GM12874 (cell line): ENCODE results near the gene ZDHHC8.

Experiments
- CTCF ChIP-seq: IDR thresholded peaks from 2 replicates; pipeline ENCODE4 v1.5.1; 2011; ENCODE audit warnings: low read depth, mild to moderate bottlenecking, control low read depth, low read length, moderate library complexity; ENCODE audit not compliant: insufficient read depth

Gene ZDHHC8

DNA sequence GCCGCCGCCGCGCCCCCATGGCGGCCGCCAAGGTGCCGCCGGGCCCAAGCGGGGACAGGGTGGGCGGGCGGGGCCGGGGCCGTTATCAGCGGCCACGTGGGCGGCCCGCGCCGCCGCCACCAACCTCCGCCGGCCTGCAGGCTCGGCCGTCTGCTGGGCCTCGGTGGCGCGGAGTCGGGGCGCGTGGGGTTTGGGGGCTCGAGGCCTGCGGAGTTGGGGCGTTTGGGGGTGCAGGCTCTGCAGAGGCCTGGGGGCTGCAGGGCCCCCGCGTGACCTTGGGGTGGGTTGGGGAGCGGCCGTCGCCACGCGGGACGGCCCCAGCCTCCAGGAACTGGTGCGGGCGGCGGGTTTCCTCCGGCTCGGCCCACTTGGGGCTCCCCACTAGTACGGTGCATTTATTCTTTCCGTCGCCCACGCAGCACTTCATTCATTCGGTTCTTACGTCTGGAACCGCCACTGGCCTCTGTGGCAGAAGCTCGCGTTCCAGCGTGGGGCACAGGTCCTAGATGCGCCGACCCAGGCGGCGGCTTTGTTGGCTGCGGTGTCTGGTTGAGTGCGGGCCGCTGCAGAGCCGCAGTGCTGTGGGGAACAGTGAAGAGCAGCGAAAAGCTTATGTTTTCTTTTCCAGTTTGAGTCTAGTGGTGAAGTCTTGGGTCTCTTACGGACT, 13.8 kb upstream of the ZDHHC8 start:
- TF ChIP-seq CTCF: no peak

DNA sequence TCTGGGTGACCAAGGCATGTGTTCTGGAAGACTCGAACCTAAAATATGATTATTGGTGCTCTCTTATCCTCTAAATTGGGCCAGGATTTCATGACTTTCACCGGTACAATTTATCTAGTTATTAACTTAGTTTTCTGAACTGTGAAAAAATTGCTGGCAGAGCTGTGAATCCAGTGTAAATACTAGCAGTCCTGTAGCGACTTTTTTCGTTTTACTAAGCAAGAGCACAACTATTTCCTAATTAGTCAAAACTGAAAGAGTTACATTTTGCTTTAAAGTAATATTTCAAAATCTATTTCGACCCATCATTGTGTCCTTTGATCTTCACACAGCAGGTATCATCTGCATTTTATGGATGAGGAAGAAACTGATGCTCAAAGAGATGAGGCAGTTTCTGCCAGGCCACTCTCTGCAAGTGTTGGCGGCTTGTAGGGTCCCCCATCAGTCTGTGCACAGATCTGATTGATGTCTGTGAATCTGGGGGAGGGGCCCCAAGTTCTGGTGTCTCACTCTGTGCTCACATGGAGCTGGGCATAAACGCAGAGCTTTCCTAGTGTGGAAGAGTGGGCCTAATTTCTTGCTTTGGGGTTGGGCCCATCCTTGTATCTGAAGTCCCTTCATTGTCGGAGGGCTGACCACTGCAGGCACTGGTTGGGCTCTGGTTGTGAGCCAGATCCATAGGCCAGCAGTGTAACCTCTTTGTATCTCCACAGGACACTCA, 13.1 kb upstream of the ZDHHC8 start:
- no peak for TF ChIP-seq CTCF

DNA sequence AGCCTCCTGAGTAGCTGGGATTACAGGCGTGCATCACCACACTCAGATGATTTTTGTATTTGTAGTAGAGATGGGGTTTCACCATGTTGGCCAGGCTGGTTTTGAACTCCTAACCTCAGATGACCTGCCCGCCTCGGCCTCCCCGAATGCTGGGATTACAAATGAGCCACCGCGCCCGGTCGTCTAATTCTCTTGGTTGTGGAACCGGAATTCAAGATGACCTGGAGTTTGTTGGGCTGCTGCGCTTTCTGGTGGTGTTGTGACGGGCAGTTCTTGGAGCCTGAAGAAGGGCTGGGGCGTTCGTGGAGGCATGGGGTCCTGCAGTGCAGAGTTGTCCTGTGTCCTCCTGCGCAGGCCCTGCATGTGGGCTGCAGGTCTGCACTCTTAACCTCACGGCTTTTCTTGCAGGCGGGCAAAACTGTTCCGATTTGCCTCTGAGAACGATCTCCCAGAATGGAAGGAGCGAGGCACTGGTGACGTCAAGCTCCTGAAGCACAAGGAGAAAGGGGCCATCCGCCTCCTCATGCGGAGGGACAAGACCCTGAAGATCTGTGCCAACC, 9.7 kb upstream of the ZDHHC8 start:
- TF ChIP-seq CTCF: no peak

GRCh38 chr22:20123366-20124082, 8.1 kb upstream of the ZDHHC8 start:
- TF ChIP-seq CTCF: no peak

DNA sequence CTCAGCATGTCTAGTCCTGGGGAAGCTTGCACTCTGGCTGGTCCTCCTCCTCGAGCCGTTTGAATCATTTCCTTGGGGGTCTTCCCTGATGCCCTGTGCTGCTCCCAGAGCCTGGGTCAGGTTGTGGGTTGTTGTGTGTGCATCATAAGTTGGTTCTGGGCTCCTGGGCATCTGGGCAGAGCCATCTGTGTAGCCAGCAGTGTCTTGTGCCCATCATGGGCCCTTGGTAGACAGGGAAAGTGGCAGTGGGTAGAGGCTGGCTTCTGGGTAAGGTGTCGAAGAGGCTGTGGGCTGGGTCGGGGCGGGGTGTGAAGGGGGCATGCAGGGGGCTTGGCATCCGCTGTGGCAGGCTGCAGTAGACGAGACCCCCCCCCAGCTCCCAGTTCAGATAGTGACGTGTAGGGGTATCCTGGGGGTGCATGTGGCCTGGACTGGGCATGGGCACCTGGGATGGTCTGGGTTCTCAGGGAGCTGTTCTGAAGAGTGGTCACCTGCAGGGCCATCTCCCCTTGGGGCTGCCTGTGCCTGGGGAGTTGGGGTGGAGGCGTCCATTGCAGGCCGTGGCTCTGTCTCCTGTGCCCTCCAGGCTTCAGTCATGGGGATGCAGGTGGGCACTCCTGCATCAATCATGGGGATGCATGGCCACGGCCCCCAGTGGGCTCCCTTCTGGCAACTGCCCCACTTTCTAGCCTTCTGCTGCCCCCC, 7.4 kb upstream of the ZDHHC8 start:
- TF ChIP-seq CTCF: no peak

DNA sequence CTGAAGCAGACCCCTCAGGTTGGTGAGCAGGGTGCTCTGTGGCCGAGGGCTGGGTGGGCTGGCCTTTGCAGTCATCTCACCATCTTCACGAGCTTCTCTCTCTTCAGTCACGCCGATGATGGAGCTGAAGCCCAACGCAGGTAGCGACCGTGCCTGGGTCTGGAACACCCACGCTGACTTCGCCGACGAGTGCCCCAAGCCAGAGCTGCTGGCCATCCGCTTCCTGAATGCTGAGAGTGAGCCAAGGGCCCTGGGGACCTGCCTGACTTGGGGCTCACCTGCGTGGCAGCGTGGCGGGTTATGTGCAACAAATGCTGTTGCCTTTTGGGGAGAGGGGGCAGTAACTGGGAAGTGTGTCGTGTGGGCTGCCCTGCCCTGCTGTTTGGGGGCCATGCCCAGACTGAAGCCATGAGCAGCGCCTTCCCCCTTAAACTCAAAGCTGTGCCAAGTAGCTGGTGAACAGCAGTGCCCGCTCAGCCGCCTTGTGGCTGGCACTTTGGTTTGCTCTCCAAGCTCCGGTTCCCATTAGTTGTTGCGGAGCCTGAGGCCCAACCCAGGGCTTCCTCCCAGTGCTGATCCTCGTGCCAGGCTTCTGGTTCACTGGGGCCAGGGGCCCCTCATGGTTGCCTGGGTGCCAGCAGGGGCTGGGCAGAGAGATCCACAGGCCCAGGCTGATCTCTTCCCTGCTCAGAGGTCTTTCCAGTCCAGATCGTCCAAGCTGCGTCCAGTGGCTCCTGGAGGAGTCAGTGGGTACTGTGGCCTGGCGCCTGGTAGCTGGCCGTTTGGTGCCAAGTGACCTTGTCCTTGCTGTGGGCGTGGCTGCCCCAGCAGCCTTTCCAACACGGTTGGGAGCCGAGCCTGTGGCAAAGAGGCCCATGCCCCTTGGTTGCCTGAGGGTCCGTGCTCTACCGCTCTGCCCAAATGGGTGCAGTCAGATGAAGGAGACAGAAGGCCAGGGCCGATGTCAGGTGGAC, 6.1 kb upstream of the ZDHHC8 start:
- TF ChIP-seq CTCF: no peak
